Astrocyte of the spinal cord (primary cell): ENCODE data around the gene WDPCP.
"Not testable (repeated sequence)": the region's sequence is repeated elsewhere in the genome, so short reads cannot be mapped to it uniquely, and the experiment has no call there.

Experiments
- DNase-seq: peaks from one replicate; pipeline ENCODE4 v3.0.0; 2011; ENCODE audit warnings: low read depth, low spot score
- H3K4me3 ChIP-seq: 2 replicates; pipeline ENCODE4 v1.5.1; 2011; ENCODE audit warnings: low read depth, mild to moderate bottlenecking, low read length, moderate library complexity
- in situ Hi-C: cut with HindIII; loops from 2 replicates; pipeline ENCODE4 v1.10.0; 2017; ENCODE audit warnings: low sequenced_read_pairs
- TF ChIP-seq, protein P1 (sequence below): IDR thresholded peaks from 2 replicates; pipeline ENCODE4 v1.5.1; 2012; ENCODE audit warnings: low read depth, mild to moderate bottlenecking, low read length, inconsistent platforms

WDPCP gene

DNA sequence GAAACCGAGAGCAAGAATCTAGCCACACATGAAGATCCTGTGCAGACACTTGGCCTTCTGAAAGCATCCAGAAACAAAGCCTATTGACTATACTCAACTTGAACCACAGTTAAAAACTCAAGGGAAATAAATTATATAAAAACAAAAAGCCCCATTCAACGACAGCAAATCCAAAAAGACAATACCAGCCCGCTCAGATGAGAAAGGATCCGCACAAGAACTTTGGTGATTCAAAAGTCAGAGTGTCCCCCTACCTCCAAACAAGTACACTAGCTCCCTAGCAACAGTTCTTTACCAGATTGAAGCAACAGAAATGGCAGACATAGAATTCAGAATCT, 163.2 kb downstream of the WDPCP start:
- TF ChIP-seq, protein P1, sequence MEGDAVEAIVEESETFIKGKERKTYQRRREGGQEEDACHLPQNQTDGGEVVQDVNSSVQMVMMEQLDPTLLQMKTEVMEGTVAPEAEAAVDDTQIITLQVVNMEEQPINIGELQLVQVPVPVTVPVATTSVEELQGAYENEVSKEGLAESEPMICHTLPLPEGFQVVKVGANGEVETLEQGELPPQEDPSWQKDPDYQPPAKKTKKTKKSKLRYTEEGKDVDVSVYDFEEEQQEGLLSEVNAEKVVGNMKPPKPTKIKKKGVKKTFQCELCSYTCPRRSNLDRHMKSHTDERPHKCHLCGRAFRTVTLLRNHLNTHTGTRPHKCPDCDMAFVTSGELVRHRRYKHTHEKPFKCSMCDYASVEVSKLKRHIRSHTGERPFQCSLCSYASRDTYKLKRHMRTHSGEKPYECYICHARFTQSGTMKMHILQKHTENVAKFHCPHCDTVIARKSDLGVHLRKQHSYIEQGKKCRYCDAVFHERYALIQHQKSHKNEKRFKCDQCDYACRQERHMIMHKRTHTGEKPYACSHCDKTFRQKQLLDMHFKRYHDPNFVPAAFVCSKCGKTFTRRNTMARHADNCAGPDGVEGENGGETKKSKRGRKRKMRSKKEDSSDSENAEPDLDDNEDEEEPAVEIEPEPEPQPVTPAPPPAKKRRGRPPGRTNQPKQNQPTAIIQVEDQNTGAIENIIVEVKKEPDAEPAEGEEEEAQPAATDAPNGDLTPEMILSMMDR = no peak
- in situ Hi-C loops = no loop called here
- DNase-seq = no peak
- H3K4me3 ChIP-seq = no peak overlapping the region

DNA sequence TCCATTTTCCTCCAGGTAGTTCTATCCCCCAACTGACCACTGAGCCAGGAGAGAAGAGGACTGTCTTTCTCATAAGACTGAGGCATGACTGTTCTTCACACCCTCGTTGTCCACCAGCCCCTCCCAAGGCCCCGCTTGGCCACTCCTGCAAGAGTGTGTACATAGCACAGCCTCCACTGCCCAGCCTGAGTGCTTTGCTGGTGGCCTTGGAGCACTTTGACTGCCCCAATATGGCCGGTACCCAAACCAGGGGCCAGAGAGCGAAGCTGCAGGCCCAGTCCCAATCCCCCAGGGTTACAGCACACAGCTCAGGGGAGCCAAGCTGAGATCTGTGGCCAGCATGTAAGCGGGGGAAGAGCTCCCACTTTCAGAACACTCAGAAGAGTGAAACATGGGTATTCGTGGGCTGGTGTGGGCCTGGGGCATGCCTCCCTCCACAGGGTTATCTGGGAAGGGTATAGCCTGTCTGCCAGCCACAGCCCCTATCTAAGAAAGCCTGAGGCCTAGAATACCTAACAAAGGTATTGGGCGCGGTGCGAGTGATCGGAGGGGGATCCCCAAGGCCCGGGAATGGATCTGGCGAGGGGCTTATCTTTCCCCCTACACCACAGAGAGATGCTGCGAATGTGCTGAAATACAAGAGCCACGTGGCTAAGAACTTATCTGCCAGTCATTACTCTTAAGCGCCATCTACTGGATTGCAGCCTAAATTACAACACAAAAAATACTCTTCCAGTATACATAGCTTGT, 163.8 kb downstream of the WDPCP start:
- TF ChIP-seq, protein P1 = peak; percentile 66
- peak; percentile 41 for DNase-seq
- no peak overlapping the region for H3K4me3 ChIP-seq
- in situ Hi-C loops = no loop called here

DNA sequence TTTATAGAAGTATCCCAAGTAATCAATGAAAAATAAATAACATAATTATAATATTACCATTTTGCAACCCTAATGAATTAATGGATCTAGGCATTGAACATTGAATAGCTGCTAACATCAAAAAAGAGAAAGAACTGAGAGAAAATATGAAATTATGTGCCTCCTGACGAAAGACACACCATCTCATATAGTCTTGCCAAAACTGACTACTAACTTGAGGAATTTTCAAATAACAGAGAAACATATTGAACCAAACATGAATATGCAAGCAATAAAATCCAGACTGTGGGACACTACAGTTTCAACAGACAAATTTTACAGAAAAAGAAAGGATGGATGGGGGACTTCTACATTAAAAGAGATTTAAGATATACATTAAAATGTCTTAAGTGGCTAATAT, 165.7 kb downstream of the WDPCP start:
- in situ Hi-C loops = no loop called here
- no peak for DNase-seq
- no peak overlapping the region for H3K4me3 ChIP-seq

DNA sequence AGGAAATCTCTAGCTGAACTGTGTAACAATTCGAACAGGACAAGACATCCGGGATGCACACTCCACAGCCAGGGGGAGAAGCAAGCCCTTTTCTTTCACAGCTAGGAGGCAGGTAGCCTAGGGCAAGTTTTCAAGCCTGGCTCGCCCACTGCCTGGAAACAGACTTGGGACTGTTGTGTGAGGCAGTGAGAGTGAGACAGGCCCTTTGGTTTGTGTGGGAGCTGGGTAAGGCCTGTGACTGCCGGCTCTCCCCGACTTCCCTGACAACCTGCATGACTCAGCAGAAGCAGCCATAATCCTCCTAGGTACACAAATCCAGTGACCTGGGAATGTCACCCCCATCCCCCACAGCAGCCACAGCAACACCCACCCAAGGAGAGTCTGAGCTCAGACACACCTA, 179.7 kb downstream of the WDPCP start:
- in situ Hi-C loops = no loop called here
- TF ChIP-seq, protein P1 = no peak
- H3K4me3 ChIP-seq = no peak overlapping the region
- DNase-seq = no peak

More for the DNA sequence above, 165.7 kb downstream of the WDPCP start:
- TF ChIP-seq, protein P1 = no peak

DNA sequence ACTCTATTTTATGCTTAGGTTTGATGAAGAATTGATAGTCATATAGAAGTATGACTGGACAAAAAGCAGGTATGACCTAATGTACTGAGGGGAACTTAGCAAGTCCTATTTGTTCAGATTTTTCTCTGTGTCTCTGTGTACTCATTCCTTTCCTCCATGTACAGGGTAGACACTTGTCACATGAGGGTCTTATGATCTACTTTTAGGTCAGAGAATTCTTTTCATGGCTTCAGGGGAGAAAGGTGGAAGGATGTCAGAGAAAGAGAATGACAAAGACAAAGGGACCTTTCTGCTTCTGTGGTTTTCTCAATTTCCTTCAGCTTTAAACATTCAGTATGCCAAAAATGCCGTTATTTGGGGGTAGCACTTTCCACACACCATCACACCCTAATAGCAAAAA, 181.6 kb downstream of the WDPCP start:
- in situ Hi-C loops = no loop called here
- TF ChIP-seq, protein P1 = no peak
- no peak for DNase-seq
- no peak overlapping the region for H3K4me3 ChIP-seq

DNA sequence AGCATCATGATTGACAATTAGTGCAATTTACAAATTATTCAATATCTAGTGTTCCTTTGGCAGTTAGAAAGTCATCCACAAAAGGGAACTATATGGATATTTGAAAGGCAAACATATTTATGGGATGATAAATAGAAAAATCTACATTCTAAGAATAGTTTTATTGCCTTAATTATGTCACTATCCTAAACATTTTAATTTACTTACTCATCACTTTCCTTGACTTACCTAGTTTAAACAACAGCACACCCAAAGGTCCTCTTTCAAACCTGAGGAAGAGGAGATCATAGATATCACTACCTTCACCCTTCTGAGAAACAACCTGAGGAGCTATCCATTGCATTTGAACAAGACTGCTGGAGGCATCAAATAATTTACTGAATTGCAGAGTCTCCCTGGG, 184.5 kb downstream of the WDPCP start:
- in situ Hi-C loops = no loop called here
- no peak for DNase-seq
- TF ChIP-seq, protein P1 = no peak
- no peak overlapping the region for H3K4me3 ChIP-seq

DNA sequence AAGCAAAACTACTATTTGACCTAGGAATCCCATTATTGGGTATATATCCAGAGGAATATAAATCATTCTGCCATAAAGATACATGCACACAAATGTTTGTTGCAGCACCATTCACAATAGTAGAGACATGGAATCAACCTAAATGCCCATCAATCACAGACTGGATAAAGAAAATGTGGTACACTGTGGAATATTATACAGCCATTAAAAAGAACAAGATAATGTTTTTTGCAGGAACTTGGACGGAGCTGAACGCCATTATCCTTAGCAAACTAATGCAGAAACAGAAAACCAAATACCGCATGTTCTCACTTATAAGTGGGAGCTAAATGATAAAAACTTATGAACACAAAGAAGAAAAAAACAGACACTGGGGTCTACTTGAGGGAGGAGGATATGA, 185.4 kb downstream of the WDPCP start:
- DNase-seq, H3K4me3 ChIP-seq, in situ Hi-C loops: not testable (repeated sequence)
